ENCODE measurements around the gene SPATA18.

- TF ChIP-seq EP300 (IDR thresholded peaks at IDR 0.05; ENCODE audit: low read depth) = no peak
- no peak for TF ChIP-seq CTCF (IDR thresholded peaks at IDR 0.05)
- TF ChIP-seq POLR2A (IDR thresholded peaks at IDR 0.05) = no peak
- TF ChIP-seq POLR2AphosphoS5 (IDR thresholded peaks at IDR 0.05) = no peak
These were observed 91.7 kb downstream of the SPATA18 start for GRCh38 chr4:52142816-52143215.

Data from transverse colon (tissue), 4 donors.